ENCODE data around the gene COL11A2. TPM values are rescaled to one million over a fixed set of nuclear protein-coding genes. Genes with fewer than 3 reads are reported as not detected.

The COL11A2 gene
- polyA plus RNA-seq, 3 donors = 4.2 to 7.3 (median 5.0) TPM

DNA sequence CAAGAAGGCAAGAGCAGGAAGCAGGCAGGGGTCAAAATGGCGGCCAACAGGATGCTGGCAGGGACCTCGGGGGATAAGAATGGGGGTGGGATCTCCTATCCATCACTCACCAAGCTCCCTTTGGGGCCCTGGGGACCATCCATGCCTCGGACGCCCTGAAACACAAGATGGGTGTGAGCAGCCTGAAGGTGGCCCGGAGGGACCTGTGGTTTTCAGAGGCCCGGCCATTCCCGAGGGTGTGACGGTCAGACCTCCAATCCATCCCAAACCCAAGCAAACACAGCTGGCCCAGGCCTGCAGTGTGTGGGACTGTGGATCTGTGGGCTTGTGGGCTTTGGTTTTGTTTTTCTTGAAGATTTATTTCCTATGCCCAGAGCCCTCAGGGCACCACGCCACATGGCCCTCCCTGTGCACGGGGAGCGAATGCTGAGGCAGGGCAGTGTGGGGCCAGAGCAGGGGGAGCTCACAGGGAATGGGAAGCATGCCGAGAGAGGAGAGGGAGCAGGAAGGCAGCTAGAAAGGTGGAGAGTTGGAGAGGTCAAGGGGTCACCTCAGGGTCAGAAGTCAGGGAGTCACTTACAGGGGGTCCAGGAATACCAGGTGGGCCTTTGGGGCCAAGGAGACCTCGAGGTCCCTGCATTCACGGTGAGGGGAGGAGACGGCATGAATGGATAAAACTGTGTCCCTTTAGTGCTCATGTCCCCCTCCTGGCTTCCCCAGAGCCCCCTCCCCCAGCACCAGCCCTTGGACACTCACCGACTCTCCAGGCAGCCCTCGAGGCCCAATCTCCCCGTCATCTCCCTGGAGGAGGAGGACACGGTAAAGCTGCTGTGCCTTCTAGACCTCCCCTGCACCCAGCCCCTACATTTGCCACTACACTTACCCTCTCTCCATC lies 14.5 kb downstream of the COL11A2 start:
- no peak for DNase-seq (ENCODE audit: extremely low read depth in 1 of 11, low read depth in 9 of 11, low spot score in 4 of 11)

DNA sequence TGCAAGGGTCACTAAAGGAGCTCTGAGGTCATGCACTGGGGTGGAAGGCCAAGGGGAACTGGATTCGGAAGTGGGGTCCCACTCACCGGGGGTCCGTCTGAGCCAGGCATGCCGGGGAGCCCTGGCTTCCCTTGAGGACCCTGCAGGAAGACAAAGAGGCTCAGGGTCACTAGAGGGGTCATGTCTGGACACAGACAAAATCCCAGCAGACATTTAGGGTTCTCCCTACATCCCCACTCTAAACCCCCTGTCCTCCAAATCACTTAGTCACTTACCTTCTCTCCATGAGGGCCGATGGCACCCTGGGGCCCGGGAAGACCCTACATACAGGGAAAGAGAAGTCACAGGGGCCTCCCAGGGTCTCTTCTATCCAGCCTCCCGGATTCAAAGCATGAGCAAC lies 15.4 kb downstream of the COL11A2 start:
- DNase-seq (ENCODE audit: extremely low read depth in 1 of 11, low read depth in 9 of 11, low spot score in 4 of 11) = no peak

DNA sequence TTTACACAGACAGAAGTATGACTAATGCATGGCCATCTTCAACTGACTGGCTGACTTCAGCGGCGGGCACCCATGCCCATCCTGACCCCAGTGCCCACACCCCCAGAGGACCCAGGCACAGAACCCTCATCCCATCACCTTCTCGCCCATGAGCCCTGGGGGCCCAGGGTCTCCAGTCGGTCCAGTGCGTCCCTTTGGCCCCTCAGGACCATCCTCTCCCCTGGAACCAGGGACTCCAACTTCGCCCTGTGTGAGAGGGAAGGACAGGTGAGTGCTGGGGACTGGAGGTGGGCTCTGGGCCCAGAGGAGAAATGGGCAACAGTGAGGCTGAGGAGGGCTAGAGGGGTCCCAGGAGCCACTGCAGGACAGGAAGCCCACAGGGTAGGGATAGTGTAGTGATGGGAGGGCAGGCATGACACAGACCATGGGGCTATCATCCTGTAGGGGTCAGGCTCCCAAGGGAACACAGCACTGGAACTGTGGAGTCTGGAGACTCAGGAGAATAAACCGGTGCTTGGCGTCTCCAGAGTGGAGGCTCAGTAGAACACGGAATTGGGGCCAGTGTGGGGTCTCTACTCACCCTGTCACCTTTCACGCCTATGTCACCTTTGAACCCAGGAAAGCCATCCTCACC lies 16.7 kb downstream of the COL11A2 start:
- DNase-seq (ENCODE audit: extremely low read depth in 1 of 11, low read depth in 9 of 11, low spot score in 4 of 11) = no peak

GRCh38 chr6:33174784-33175183 lies 17.5 kb downstream of the COL11A2 start:
- DNase-seq (ENCODE audit: extremely low read depth in 1 of 11, low read depth in 9 of 11, low spot score in 4 of 11) = no peak

DNA sequence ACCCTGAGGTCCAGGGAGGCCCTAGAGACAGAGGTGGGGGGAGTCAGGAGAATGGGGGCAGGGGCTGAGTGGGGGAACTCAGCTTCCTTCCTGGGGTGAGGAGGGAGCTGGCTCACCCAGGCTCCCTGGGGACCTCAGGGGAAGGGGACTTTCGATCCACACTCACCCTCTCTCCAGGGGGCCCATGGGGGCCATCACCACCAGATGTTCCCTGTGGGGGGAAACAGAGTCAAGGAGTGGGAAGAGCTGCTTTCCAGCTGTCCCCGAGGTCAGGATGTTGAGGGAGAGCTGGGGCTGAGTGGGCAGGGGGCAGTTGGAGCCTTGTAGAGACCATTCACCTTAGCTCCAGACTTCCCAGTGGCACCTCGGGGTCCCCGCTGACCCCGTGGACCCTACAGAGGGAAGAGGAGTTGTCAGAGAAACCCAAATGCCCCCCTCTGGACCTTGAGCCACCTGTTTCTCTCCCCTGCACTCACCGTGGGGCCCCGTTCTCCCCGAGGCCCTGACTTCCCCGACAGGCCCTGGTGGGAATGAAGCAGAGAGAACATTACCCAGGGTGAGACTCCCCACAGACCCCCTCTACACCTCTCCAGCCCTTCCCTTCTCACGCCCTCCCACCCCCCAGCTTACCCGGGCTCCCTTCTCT lies 18.6 kb downstream of the COL11A2 start:
- no peak for DNase-seq (ENCODE audit: extremely low read depth in 1 of 11, low read depth in 9 of 11, low spot score in 4 of 11)

GRCh38 chr6:33172688-33173534 lies 19.4 kb downstream of the COL11A2 start:
- DNase-seq (ENCODE audit: extremely low read depth in 1 of 11, low read depth in 9 of 11, low spot score in 4 of 11) = no peak

DNA sequence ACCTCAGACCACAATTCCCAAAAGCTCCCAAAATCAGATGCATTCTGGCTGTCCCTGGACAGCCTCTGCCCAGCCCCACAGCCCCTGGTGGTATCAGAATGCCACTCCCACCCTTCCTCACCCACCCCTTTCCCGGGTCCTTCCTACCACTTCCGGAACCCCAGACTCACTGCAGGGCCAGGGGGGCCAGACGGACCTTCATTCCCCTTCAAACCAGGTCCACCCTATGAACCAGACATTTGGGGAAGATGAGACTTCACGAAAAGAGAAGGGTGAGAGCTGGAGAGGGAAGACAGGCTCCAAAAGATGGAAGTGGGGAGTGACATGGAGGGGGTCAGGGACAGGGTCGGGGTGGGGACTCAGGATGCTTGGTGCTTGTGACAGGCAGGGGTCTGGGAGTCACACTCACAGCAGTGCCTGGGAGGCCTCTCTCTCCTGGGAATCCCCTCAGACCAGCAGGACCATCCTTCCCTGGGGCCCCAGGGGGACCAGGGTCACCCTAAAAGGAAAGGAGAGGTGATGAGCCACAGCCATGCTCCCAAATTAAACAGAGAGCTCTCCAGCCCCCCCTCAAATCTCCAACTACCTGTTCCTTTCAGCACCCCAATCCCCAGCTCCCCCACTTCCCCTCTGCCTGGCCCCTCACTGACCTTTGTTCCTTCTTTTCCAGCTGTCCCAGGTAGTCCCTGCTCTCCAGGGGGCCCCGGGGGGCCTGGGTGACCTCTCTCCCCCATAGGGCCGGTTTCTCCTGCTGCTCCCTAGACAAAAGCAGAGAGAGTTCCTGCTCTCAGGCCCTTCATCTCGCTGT lies 20.2 kb downstream of the COL11A2 start:
- DNase-seq (ENCODE audit: extremely low read depth in 1 of 11, low read depth in 9 of 11, low spot score in 4 of 11) = no peak

DNA sequence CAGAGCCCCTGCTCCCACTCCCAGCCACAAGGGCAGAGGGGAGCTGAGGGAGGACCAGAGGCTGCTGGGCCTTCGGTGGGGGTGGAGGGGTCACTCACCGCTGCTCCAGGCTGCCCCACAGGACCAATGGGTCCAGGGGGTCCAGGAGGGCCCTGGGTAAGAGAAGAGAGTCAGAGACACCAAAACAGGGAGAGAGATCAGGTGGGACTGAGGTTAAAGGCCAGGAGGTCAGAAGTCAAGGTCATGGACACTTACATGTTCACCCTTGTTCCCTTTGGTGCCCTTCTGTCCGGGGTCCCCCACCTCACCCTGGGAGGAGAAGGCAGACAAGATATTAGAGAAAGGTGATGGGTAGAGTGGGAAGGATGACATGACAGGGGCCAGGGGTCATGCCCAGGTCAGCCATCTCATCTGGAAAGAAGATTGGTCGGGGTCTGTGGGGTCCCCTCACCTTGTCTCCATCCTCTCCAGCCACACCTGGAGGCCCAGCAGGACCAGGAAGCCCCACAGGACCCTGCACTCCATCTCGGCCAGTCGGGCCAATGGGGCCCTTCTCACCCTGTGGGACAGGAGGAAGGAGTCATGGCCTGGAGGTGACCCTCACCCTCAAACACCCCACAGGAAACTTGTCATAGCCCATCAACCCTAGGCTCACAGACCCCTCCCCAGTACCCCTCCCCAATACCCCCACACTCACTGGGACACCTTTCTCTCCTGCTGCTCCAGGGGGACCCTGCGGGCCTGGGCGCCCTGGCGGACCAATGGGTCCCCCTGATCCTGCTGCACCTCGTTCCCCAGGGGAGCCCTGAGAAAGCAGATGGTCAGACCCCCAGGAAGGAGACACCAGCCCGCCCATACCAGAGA lies 21.0 kb downstream of the COL11A2 start:
- no peak for DNase-seq (ENCODE audit: extremely low read depth in 1 of 11, low read depth in 9 of 11, low spot score in 4 of 11)

DNA sequence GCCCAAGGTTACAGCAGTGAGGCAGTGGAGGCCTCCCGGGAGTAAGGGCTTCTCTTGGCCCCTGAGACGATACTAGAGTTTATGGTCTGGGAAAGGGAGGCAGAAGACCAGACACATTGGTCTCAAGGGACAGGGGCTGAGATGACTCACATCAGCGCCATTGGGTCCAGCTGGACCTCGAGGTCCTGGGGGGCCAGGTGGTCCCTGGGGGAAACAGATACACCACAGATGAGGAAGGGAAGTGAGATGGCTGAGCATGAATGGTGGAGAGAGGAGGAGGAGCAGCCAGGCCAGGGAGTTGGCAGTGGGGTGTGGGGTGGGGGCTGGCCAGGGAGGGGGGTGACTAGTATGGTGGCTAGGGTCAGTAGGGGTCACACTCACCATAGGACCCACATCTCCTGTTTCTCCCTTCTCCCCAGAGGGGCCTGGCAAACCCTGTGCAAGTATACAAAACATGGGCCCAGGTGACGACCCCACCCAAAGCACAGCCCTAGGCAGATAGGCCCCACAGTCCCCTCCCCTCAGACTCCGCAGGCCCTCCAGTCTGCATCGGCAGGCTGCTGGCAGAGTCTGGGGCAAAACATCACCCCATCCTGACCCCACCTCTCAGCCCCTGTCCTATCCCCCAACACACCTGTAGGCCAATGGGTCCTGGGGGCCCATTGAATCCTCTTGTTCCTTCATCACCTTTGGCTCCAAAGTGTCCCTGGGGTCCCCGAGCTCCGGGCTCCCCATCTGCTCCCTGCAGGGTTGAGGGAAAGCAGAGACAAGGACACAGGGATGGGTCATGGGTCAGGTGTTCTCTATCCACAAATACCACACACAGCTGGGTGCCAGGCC lies 21.9 kb downstream of the COL11A2 start:
- no peak for DNase-seq (ENCODE audit: extremely low read depth in 1 of 11, low read depth in 9 of 11, low spot score in 4 of 11)

DNA sequence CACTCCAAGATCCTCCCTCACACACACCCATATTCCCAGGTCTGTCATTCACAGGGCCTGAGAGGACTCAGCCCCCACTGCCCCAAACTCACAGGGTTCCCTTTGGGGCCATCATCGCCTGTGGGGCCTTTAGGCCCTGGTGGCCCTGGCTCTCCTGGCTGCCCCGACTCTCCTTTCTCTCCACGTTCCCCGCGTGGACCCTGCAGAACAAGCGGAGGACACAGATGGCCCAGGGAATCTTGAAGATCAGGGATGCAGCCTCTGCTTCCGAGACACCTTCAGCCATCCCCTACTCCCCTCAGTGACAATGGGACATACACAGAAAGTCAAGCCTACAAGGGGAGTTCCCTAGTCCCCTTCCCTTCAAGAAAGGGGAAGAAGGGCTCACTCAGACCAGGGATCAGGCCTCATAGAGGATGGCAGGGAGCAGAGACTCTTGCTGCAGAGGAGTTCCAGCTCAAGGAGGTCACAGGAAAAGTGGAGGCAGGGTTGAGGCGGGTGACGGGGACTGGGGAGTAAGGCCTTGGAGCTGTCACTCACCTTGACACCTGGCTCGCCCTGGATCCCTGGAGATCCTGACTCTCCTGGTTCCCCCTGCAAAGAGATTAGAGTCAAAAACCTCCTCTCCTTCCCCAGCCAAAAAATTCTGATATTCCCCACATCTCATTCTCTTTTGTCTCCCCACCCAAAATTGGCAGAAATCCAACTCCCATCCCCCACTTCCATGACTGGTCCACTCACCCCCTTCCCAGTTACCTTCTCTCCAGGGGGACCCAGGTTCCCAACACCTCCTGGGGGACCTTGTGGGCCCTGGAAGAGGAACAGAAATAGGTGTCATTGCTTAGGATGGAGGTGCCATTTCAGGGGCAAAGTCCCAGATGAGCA lies 22.7 kb downstream of the COL11A2 start:
- DNase-seq (ENCODE audit: extremely low read depth in 1 of 11, low read depth in 9 of 11, low spot score in 4 of 11) = no peak

DNA sequence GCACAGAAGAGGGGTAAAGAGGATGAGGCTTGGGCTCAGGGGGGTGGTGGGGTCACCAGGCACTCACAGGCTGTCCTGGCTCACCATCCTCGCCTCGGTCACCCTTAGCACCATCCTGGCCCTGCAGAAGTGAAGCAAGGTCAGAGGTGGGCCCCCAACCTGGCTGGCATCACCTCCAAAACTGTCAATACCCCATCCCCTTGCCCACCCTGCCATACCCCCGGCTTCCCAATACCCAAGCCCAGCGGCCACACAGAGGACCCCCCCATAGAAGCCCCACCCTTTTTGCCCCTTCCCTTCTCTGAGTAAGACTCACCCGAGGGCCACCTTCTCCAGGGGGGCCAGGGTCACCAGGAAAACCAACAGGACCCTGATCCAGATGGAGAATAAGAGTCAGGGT lies 23.6 kb downstream of the COL11A2 start:
- no peak for DNase-seq (ENCODE audit: extremely low read depth in 1 of 11, low read depth in 9 of 11, low spot score in 4 of 11)

GRCh38 chr6:33168284-33168601 lies 24.0 kb downstream of the COL11A2 start:
- DNase-seq (ENCODE audit: extremely low read depth in 1 of 11, low read depth in 9 of 11, low spot score in 4 of 11) = no peak

GRCh38 chr6:33167374-33168283 lies 24.6 kb downstream of the COL11A2 start:
- DNase-seq (ENCODE audit: extremely low read depth in 1 of 11, low read depth in 9 of 11, low spot score in 4 of 11) = no peak

DNA sequence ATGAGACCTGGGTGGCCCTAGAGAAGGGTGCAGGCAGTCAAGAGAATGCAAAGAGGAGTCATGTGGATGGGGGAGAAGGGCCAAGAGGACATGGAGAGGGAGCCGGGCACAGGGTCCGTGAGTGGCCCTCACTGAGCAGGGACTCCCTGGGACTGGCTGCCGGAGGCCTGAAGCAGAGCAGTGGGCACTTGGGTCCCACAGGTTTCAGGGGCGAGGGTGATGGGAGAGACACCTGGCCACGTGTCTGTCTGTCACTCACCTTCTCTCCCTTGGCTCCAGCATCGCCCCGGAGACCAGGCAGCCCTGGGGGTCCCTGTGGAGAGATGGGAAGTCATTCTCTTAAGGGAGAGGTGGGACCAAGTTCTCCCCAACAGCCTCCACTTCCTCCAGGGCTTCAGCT lies 25.5 kb downstream of the COL11A2 start:
- DNase-seq (ENCODE audit: extremely low read depth in 1 of 11, low read depth in 9 of 11, low spot score in 4 of 11) = no peak

DNA sequence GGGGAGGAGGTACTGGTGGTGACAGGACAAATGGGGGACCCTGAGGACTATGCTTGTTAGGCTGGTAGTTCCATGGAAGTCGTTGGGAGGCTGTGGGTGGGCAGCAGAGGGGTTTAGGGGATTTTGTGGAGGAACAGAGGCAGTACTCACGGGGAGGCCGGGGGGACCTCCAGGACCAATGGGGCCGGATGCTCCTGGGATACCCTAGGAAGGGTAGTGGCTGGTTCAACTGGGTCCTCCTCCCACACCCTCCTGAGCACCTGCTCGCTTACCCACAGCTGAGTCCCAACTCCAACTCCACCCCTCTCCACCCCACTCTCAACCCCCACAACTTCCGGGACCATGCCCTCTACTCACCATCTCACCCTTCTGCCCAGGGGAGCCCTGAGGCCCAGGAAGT lies 25.9 kb downstream of the COL11A2 start:
- DNase-seq (ENCODE audit: extremely low read depth in 1 of 11, low read depth in 9 of 11, low spot score in 4 of 11) = no peak

Measured in renal cortex interstitium (tissue), 11 donors.